ENCODE data around the gene EBF3. TPM values are rescaled to one million over a fixed set of nuclear protein-coding genes. Genes with fewer than 3 reads are reported as not detected.

The EBF3 gene
- total and polyA plus RNA-seq, 9 of the 15 experiments (the other 6 are each of a cell fraction or from before 2014, with no cell fraction given), result not detected

GRCh38 chr10:129846991-129847391 is 117.1 kb downstream of the EBF3 start (continued):
- TF ChIP-seq ZNF609 (CRISPR knock-in tag; IDR thresholded peaks at IDR 0.05; ENCODE audit: borderline replicate concordance) (no peak), TRIM25 (IDR thresholded peaks at IDR 0.05; ENCODE audit: borderline replicate concordance) (no peak), POU5F1 (IDR thresholded peaks at IDR 0.05; ENCODE audit: borderline replicate concordance, low read depth, low read length, partially characterized antibody) (no peak), GTF2F1 (IDR thresholded peaks at IDR 0.05; ENCODE audit: low read depth, low read length) (no peak), ZNF384 (IDR thresholded peaks at IDR 0.05; ENCODE audit: low read depth, low read length) (no peak)
